Calu3 (cell line): ENCODE measurements around the gene MCMBP. TPM values are rescaled to one million over a fixed set of nuclear protein-coding genes. Genes with fewer than 3 reads are reported as not detected.

ENCODE experiments used
- Bru-seq: library from RNA; stranded (reverse); fragments of 400-500 nt; gene quantifications from one replicate; lab custom pipeline; 2021; lab: Mats Ljungman, UMichigan
- BruChase-seq, 2 experiments: library from RNA; stranded (reverse); fragments of 400-500 nt; gene quantifications; one replicate each; lab custom pipeline; 2021; lab: Mats Ljungman, UMichigan
- BruUV-seq: library from RNA; stranded (reverse); fragments of 400-500 nt; replicated peaks from 2 replicates; lab custom pipeline; 2021; lab: Mats Ljungman, UMichigan
- CTCF ChIA-PET: fragments of 300-600 bp; sonication (Branson Sonifier 250); formaldehyde crosslinking; loops from one replicate; lab custom pipeline; 2022; ENCODE audit warnings: antibody characterized with exemption; lab: Charles Lee
- DNase-seq: peaks from one replicate; pipeline ENCODE4 v3.0.0; 2022
- H3K27ac Mint-ChIP-seq: one replicate; pipeline ENCODE4 v1.8.0; 2022; ENCODE audit warnings: mixed read lengths; ENCODE audit not compliant: unreplicated experiment
- H3K27me3 Mint-ChIP-seq: one replicate; pipeline ENCODE4 v1.8.0; 2022; ENCODE audit warnings: mixed read lengths; ENCODE audit not compliant: unreplicated experiment
- H3K36me3 Mint-ChIP-seq: one replicate; pipeline ENCODE4 v1.8.0; 2022; ENCODE audit warnings: mild to moderate bottlenecking, moderate library complexity, mixed read lengths; ENCODE audit not compliant: insufficient read depth, unreplicated experiment
- H3K4me1 Mint-ChIP-seq: one replicate; pipeline ENCODE4 v1.8.0; 2022; ENCODE audit warnings: mild to moderate bottlenecking, low read depth, mixed read lengths; ENCODE audit not compliant: unreplicated experiment
- H3K4me3 Mint-ChIP-seq: one replicate; pipeline ENCODE4 v1.8.0; 2022; ENCODE audit warnings: mild to moderate bottlenecking, low read depth, moderate library complexity, mixed read lengths; ENCODE audit not compliant: unreplicated experiment
- H3K9me3 Mint-ChIP-seq: one replicate; pipeline ENCODE4 v1.8.0; 2022; ENCODE audit warnings: low read depth, mixed read lengths; ENCODE audit not compliant: unreplicated experiment
- intact Hi-C: fragments of 100-400 bp; cut with micrococcal nuclease; formaldehyde crosslinking; loops from one replicate; pipeline ENCODE4 v1.10.0; 2022; ENCODE audit not compliant: unreplicated experiment
- long read RNA-seq: library from polyadenylated mRNA; stranded (forward); transcript quantifications from one replicate; pipeline ENCODE4 v2.0.0, GENCODE V29; 2022
- total RNA-seq: library from RNA; stranded (reverse); gene quantifications from 2 replicates; pipeline ENCODE4 v1.2.3, GENCODE V29; 2022
- TF ChIP-seq, protein P1 (sequence below): fragments of 200-600 bp; IDR thresholded peaks from one replicate; pipeline ENCODE4 v1.8.0; 2022; ENCODE audit warnings: antibody characterized with exemption; ENCODE audit not compliant: unreplicated experiment

The MCMBP gene, protein sequence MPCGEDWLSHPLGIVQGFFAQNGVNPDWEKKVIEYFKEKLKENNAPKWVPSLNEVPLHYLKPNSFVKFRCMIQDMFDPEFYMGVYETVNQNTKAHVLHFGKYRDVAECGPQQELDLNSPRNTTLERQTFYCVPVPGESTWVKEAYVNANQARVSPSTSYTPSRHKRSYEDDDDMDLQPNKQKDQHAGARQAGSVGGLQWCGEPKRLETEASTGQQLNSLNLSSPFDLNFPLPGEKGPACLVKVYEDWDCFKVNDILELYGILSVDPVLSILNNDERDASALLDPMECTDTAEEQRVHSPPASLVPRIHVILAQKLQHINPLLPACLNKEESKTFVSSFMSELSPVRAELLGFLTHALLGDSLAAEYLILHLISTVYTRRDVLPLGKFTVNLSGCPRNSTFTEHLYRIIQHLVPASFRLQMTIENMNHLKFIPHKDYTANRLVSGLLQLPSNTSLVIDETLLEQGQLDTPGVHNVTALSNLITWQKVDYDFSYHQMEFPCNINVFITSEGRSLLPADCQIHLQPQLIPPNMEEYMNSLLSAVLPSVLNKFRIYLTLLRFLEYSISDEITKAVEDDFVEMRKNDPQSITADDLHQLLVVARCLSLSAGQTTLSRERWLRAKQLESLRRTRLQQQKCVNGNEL
- total RNA-seq (38.1 and 40.3 TPM in 2 replicates), Bru-seq, nascent RNA (percentile 84 among the genes with signal in this experiment), BruChase-seq, experiment 1, labeled RNA remaining after a 6-hour chase (percentile 82 among the genes with signal in this experiment), BruChase-seq, experiment 2, labeled RNA remaining after a 2-hour chase (percentile 76 among the genes with signal in this experiment)
- long read RNA-seq, full-length matches to known transcripts, result 52 of 75 reads
- long read RNA-seq, partial matches to known transcripts, result 14 of 75 reads
- long read RNA-seq, other reads (novel, unspliced or antisense), result 9 of 75 reads

DNA sequence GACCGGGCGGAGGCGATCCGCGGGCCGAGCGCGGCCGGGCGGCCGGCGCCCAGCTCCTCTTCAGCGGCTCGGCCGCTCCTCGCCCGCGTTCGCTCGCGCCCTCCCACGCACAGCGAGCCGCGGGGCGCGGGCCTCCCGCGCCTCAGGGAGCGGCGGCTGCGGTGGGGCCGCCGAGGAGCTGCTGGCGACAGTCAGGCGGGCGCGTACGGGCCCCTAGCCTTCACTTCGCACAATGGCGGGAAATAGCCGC lies at the start of gene MCMBP:
TSS of gene MCMBP (minus strand) at position 234 of the 250 bp plus-strand sequence. CDS start 259 bp downstream, outside the sequence.
- Mint-ChIP-seq H3K4me3 (peak within 1 kb of the TSS; percentile 86), H3K27ac (peak within 1 kb of the TSS; percentile 52), H3K4me1 (peaks cover 19% of the 10 kb centered on the region), H3K9me3 (no peaks in the 10 kb centered on the region), H3K36me3 (peaks cover 20% of the 10 kb centered on the region), H3K27me3 (no peaks in the 10 kb centered on the region)
- TF ChIP-seq, protein P1, sequence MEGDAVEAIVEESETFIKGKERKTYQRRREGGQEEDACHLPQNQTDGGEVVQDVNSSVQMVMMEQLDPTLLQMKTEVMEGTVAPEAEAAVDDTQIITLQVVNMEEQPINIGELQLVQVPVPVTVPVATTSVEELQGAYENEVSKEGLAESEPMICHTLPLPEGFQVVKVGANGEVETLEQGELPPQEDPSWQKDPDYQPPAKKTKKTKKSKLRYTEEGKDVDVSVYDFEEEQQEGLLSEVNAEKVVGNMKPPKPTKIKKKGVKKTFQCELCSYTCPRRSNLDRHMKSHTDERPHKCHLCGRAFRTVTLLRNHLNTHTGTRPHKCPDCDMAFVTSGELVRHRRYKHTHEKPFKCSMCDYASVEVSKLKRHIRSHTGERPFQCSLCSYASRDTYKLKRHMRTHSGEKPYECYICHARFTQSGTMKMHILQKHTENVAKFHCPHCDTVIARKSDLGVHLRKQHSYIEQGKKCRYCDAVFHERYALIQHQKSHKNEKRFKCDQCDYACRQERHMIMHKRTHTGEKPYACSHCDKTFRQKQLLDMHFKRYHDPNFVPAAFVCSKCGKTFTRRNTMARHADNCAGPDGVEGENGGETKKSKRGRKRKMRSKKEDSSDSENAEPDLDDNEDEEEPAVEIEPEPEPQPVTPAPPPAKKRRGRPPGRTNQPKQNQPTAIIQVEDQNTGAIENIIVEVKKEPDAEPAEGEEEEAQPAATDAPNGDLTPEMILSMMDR, result no peak
- DNase-seq, result no peak
- CTCF ChIA-PET, result interaction anchor here (0.6 to 1.1 kb wide), 2 partner anchors 8 to 20 kb away, joined by 3 read pairs; partner anchors contain the start of gene SEC23IP
- no TSS peak for BruUV-seq
- intact Hi-C loops, result no loop called here

DNA sequence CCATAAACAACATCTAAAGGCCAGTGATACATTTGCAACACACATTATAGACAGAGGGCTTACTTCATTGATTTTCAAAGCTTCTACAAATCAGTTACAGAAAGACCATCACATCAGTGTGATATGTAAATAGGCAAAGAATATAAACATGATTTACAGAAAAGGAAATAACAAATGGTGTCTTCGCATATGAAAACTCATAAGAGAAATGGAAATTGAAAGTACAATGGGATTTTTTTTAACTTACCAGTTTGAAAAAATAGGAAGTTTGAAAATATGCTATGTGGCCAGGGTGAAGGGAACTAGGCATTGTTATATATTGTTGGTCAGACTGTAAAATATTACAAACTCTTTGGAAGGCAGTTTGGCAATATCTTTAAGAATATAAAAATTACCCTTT lies 47.2 kb upstream of the MCMBP start:
- intact Hi-C loops, result no loop called here
- Mint-ChIP-seq H3K9me3 (no peaks in the 10 kb centered on the region), H3K36me3 (peaks cover 21% of the 10 kb centered on the region), H3K27me3 (no peaks in the 10 kb centered on the region), H3K4me3 (no peak overlapping the region), H3K27ac (no peak overlapping the region), H3K4me1 (no peaks in the 10 kb centered on the region)
- no TSS peak for BruUV-seq
- no peak for DNase-seq
- CTCF ChIA-PET, result no interaction called here
- TF ChIP-seq, protein P1, result no peak

DNA sequence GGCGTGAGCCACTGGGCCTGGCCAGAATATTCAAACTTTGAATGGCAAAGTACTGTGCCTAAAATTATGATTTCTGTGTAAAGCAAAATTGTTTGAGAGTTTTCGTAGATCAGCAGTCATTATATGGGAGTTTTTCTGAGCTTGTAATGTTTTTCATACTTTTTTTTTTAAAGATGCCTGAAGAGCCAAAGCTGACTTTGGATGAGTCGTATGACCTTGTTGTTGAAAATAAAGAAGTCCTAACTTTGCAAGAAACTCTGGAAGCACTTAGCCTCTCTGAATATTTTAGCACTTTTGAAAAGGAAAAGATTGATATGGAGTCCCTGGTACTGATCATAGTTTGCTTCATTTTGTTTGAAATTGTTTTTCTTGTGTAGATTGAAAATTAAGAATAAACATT lies 46.6 kb upstream of the MCMBP start:
- Mint-ChIP-seq H3K27ac (no peak overlapping the region), H3K27me3 (no peaks in the 10 kb centered on the region), H3K4me3 (no peak overlapping the region), H3K4me1 (no peaks in the 10 kb centered on the region), H3K9me3 (no peaks in the 10 kb centered on the region), H3K36me3 (peaks cover 21% of the 10 kb centered on the region)
- DNase-seq, result no peak
- CTCF ChIA-PET, result no interaction called here
- TF ChIP-seq, protein P1, result no peak
- intact Hi-C loops, result no loop called here
- BruUV-seq, result no TSS peak

DNA sequence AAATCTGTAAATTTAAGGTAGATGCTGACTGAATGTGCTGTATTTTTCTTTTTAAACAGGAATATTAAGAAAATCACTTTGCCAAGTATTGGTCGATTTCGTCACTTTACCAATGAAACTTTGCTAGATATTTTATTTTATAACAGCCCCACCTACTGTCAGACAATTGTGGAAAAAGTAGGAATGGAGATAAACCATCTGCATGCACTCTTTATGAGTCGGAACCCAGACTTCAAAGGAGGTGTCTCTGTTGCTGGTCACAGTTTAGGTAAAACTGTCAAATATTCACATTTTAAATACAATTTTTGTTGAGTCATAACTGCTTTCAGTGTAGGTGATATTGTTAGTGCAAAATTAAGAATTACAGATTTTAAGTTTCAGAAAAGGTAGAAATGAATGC lies 45.1 kb upstream of the MCMBP start:
- Mint-ChIP-seq H3K27me3 (no peaks in the 10 kb centered on the region), H3K36me3 (peaks cover 30% of the 10 kb centered on the region), H3K4me3 (no peak overlapping the region), H3K27ac (no peak overlapping the region), H3K4me1 (no peaks in the 10 kb centered on the region), H3K9me3 (no peaks in the 10 kb centered on the region)
- intact Hi-C loops, result no loop called here
- TF ChIP-seq, protein P1, result no peak
- no TSS peak for BruUV-seq
- no peak for DNase-seq
- CTCF ChIA-PET, result no interaction called here
